SK-N-SH (cell line): ENCODE measurements around the gene MRPL54. TPM values are rescaled to one million over a fixed set of nuclear protein-coding genes. Genes with fewer than 3 reads are reported as not detected.

Experiments used
- CTCF ChIA-PET: fragments of 300-600, 350-600 bp; formaldehyde crosslinking; extraction: SDS; loops from one replicate; lab custom pipeline; 2021; lab: Yijun Ruan, JAX
- POLR2A ChIA-PET: fragments of 350-600 bp; sonication (Branson Sonifier 250); formaldehyde crosslinking; extraction: SDS; loops from one replicate; lab custom pipeline; 2020; ENCODE audit warnings: antibody characterized with exemption, inconsistent platforms; lab: Yijun Ruan, JAX
- DNase-seq: peaks from one replicate; pipeline ENCODE4 v3.0.0; 2012
- H2AFZ ChIP-seq: fragments of 200-600 bp; sonication (generic); 2 replicates; pipeline ENCODE4 v1.8.1; 2016; ENCODE audit warnings: antibody characterized with exemption, mild to moderate bottlenecking, low read depth
- H3F3A ChIP-seq: fragments of 200-600 bp; sonication (generic); replicated peaks from 2 replicates; pipeline ENCODE3; 2016; ENCODE audit warnings: antibody characterized with exemption, mild to moderate bottlenecking; ENCODE audit not compliant: insufficient read depth
- H3K27ac ChIP-seq, 2 experiments: fragments of 200-500 bp in 1 of 2; fragments of 200-600 bp in 1 of 2; sonication (Bioruptor generic) in 1 of 2; sonication (generic), shearing (Covaris generic) in 1 of 2; 2 replicates each; pipeline versions ENCODE4 v1.5.1 to v1.6.1; 2014 to 2016; ENCODE audit warnings: low read depth in 2 of 2, inconsistent platforms in 1 of 2, low read length in 1 of 2, mild to moderate bottlenecking in 1 of 2, mixed read lengths in 1 of 2
- H3K27me3 ChIP-seq: fragments of 200-600 bp; sonication (generic), shearing (Covaris generic); 2 replicates; pipeline ENCODE4 v1.6.1; 2016; ENCODE audit warnings: mixed run types; ENCODE audit not compliant: insufficient read depth
- H3K36me3 ChIP-seq, 2 experiments: fragments of 200-500 bp in 1 of 2; fragments of 200-600 bp in 1 of 2; sonication (Bioruptor generic) in 1 of 2; sonication (generic) in 1 of 2; replicated peaks in 1 of 2; 2 replicates each; pipeline versions ENCODE3 to v1.5.1; 2014 to 2016; ENCODE audit warnings: low read length in 1 of 2, mild to moderate bottlenecking in 1 of 2; ENCODE audit not compliant: insufficient read depth in 2 of 2, control insufficient read depth in 1 of 2
- H3K4me1 ChIP-seq, 2 experiments: fragments of 200-500 bp in 1 of 2; fragments of 200-600 bp in 1 of 2; sonication (Bioruptor generic) in 1 of 2; sonication (generic), shearing (Covaris generic) in 1 of 2; 2 replicates each; pipeline versions ENCODE4 v1.5.1 to v1.6.1; 2014 to 2016; ENCODE audit warnings: low read depth in 1 of 2, low read length in 1 of 2, mixed run types in 1 of 2; ENCODE audit not compliant: insufficient read depth in 2 of 2, control insufficient read depth in 1 of 2
- H3K4me2 ChIP-seq: fragments of 200-600 bp; sonication (generic), shearing (Covaris generic); 2 replicates; pipeline ENCODE4 v1.6.1; 2017; ENCODE audit warnings: mixed run types
- H3K4me3 ChIP-seq, 2 experiments: fragments of 200-500 bp in 1 of 2; fragments of 200-600 bp in 1 of 2; sonication (Bioruptor generic) in 1 of 2; sonication (generic), shearing (Covaris generic) in 1 of 2; 2 replicates each; pipeline versions ENCODE4 v1.5.1 to v1.8.1; 2014 to 2016; ENCODE audit warnings: low read depth in 2 of 2, inconsistent platforms in 1 of 2, low read length in 1 of 2, mild to moderate bottlenecking in 1 of 2, mixed read lengths in 1 of 2, moderate library complexity in 1 of 2
- H3K79me2 ChIP-seq: fragments of 200-600 bp; sonication (generic); 2 replicates; pipeline ENCODE4 v1.8.1; 2017; ENCODE audit warnings: mild to moderate bottlenecking; ENCODE audit not compliant: insufficient read depth
- H3K9ac ChIP-seq: fragments of 200-600 bp; sonication (generic); 2 replicates; pipeline ENCODE4 v1.6.1; 2017; ENCODE audit warnings: mixed run types
- H3K9me2 ChIP-seq: fragments of 200-600 bp; sonication (generic); 2 replicates; pipeline ENCODE4 v1.6.1; 2017; ENCODE audit warnings: mixed run types
- H3K9me3 ChIP-seq: fragments of 200-600 bp; sonication (generic); 2 replicates; pipeline ENCODE4 v1.6.1; 2017; ENCODE audit warnings: mixed run types, mild to moderate bottlenecking, moderate library complexity
- H4K20me1 ChIP-seq: fragments of 200-600 bp; sonication (generic); 2 replicates; pipeline ENCODE4 v1.6.1; 2017; ENCODE audit warnings: mild to moderate bottlenecking, mixed run types; ENCODE audit not compliant: insufficient read depth
- CTCF ChIP-seq: fragments of 200-600 bp; sonication (generic); IDR thresholded peaks from 2 replicates; pipeline ENCODE4 v1.6.1; 2017; ENCODE audit warnings: antibody characterized with exemption, mild to moderate bottlenecking, moderate library complexity
- FOXM1 ChIP-seq: IDR thresholded peaks from 2 replicates; pipeline ENCODE4 v1.4.0; 2012; ENCODE audit warnings: low read depth, mild to moderate bottlenecking
- GATA2 ChIP-seq: sonication (generic); formaldehyde crosslinking; IDR thresholded peaks from 2 replicates; pipeline ENCODE4 v1.5.0; 2020; ENCODE audit warnings: mild to moderate bottlenecking, missing genetic modification reagents
- JUND ChIP-seq: IDR thresholded peaks from 2 replicates; pipeline ENCODE4 v1.4.0; 2012
- TCF12 ChIP-seq: IDR thresholded peaks from 2 replicates; pipeline ENCODE4 v1.4.0; 2012
- TEAD4 ChIP-seq: IDR thresholded peaks from 2 replicates; pipeline ENCODE4 v1.4.0; 2012; ENCODE audit warnings: mild to moderate bottlenecking, borderline replicate concordance; ENCODE audit not compliant: insufficient read depth
- WGBS: methylation state at CpG from one replicate; pipeline ENCODE4 v1.1.6; 2017; ENCODE audit warnings: low lambda C conversion rate; 5-methylcytosine and 5-hydroxymethylcytosine counted together
- polyA plus RNA-seq, 3 experiments: library from polyadenylated mRNA; depleted of rRNA; stranded (reverse); fragments of >200 nt; gene quantifications; 2 replicates each; pipeline ENCODE4 v1.2.3, GENCODE V29; 2012
- TF ChIP-seq, protein P1 (sequence below): IDR thresholded peaks from 2 replicates; pipeline ENCODE4 v1.4.0; 2012; ENCODE audit warnings: low read depth, borderline replicate concordance

The MRPL54 gene
- polyA plus RNA-seq, 1 of the 3 experiments (the other 2 are of a cell fraction): 125 TPM

GRCh38 chr19:3803986-3804385 is 41.5 kb downstream of the MRPL54 start:
- H4K20me1 ChIP-seq: no peaks in the 10 kb centered on the region
- TF ChIP-seq CTCF: no peak
- TF ChIP-seq, all 33 proteins: peak for 0
- no peaks in the 10 kb centered on the region for H3K79me2 ChIP-seq
- H3K9ac ChIP-seq: no peak overlapping the region
- no peak overlapping the region for H3K4me3 ChIP-seq
- ChIA-PET POLR2A (no interaction called here), CTCF (interaction anchor here (0.6 to 1.8 kb wide), 3 partner anchors 16 to 336 kb away, joined by 3 to 7 read pairs (median 5); no protein-coding TSS in a partner anchor)
- no peaks in the 10 kb centered on the region for H3K36me3 ChIP-seq
- peaks cover 23% of the 10 kb centered on the region; the same call in 1 of the 2 replicates for H3K27me3 ChIP-seq
- peaks cover 7% of the 10 kb centered on the region for H3F3A ChIP-seq
- H3K9me3 ChIP-seq: no peaks in the 10 kb centered on the region
- H3K27ac ChIP-seq: no peak overlapping the region
- no peaks in the 10 kb centered on the region for H3K9me2 ChIP-seq
- H3K4me2 ChIP-seq: no peak overlapping the region
- peaks cover 0 to 2% of the 10 kb centered on the region in 2 experiments; a peak in 1 of 4 replicates for H3K4me1 ChIP-seq
- DNase-seq: no peak
- WGBS: 91% methylated on average over 9 of the region's 10 CpGs
- no peak overlapping the region for H2AFZ ChIP-seq

DNA sequence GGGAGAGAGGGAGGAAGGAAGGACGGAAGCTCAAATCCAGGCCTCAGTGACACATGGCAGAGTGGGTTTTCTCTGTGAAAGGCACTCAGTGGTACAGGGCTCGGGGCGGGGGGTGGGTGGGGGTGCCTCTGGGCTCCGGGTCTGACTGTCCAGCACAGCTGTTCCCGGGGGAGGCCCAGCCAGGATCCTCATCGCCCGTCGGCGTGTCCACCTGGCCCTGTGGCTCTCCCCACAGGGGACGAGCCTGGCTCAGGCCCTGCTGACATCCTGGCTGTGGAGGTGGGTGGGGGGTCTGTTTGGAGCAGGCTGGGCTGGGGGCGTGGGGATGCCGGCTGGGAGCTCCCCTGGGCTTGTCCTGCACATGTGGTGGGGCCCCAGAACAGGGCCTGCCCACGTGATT is 41.9 kb downstream of the MRPL54 start:
- Histone ChIP-seq H3K79me2 (no peaks in the 10 kb centered on the region), H4K20me1 (no peaks in the 10 kb centered on the region), H3K9me2 (no peaks in the 10 kb centered on the region), H3K9ac (no peak overlapping the region), H2AFZ (no peak overlapping the region), H3K4me2 (no peak overlapping the region), H3K4me3 (no peak overlapping the region), H3K4me1 (peaks cover 0 to 2% of the 10 kb centered on the region in 2 experiments; a peak in 1 of 4 replicates), H3K27ac (no peak overlapping the region), H3K36me3 (no peaks in the 10 kb centered on the region), H3K9me3 (no peaks in the 10 kb centered on the region), H3F3A (peaks cover 7% of the 10 kb centered on the region), H3K27me3 (peaks cover 23% of the 10 kb centered on the region; the same call in 1 of the 2 replicates)
- ChIA-PET CTCF (interaction anchor here (0.6 to 1.8 kb wide), 3 partner anchors 16 to 335 kb away, joined by 3 to 7 read pairs (median 5); no protein-coding TSS in a partner anchor), POLR2A (no interaction called here)
- TF ChIP-seq TCF12 (no peak), GATA2 (CRISPR knock-in tag) (no peak)
- TF ChIP-seq, protein P1, sequence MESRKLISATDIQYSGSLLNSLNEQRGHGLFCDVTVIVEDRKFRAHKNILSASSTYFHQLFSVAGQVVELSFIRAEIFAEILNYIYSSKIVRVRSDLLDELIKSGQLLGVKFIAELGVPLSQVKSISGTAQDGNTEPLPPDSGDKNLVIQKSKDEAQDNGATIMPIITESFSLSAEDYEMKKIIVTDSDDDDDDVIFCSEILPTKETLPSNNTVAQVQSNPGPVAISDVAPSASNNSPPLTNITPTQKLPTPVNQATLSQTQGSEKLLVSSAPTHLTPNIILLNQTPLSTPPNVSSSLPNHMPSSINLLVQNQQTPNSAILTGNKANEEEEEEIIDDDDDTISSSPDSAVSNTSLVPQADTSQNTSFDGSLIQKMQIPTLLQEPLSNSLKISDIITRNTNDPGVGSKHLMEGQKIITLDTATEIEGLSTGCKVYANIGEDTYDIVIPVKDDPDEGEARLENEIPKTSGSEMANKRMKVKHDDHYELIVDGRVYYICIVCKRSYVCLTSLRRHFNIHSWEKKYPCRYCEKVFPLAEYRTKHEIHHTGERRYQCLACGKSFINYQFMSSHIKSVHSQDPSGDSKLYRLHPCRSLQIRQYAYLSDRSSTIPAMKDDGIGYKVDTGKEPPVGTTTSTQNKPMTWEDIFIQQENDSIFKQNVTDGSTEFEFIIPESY: no peak
- DNase-seq: no peak
- 55% methylated on average over 6 of the region's 13 CpGs for WGBS

GRCh38 chr19:3805859-3806258 is 43.4 kb downstream of the MRPL54 start:
- ChIA-PET POLR2A (no interaction called here), CTCF (interaction anchor here (1.5 kb wide), 1 partner anchor 16 kb away, joined by 4 read pairs; no protein-coding TSS in a partner anchor)
- TF ChIP-seq FOXM1 (no peak), TEAD4 (no peak), JUND (no peak)

More at GRCh38 chr19:3805859-3806258, 43.4 kb downstream of the MRPL54 start:
- peaks cover 15% of the 10 kb centered on the region; the same call in 1 of the 2 replicates for H3K27me3 ChIP-seq
- peaks cover 7% of the 10 kb centered on the region for H3F3A ChIP-seq
- H3K9ac ChIP-seq: no peak overlapping the region
- H3K9me3 ChIP-seq: no peaks in the 10 kb centered on the region
- WGBS: 80% methylated on average over 26 of the region's 29 CpGs
- H3K4me3 ChIP-seq: no peak overlapping the region
- DNase-seq: no peak
- H4K20me1 ChIP-seq: no peaks in the 10 kb centered on the region
- no peak overlapping the region for H3K27ac ChIP-seq
- H3K9me2 ChIP-seq: no peaks in the 10 kb centered on the region
- H2AFZ ChIP-seq: no peak overlapping the region
- H3K36me3 ChIP-seq: no peaks in the 10 kb centered on the region
- H3K4me1 ChIP-seq: peaks cover 0 to 2% of the 10 kb centered on the region in 2 experiments; a peak in 1 of 4 replicates
- no peak overlapping the region for H3K4me2 ChIP-seq
- no peaks in the 10 kb centered on the region for H3K79me2 ChIP-seq
